ENCODE results near the gene SLC35C1.

GRCh38 chr11:45820211-45820857, 15.4 kb downstream of the SLC35C1 start:
- TF ChIP-seq EP300 (IDR thresholded peaks at IDR 0.05; ENCODE audit: low read depth) (no peak), POLR2AphosphoS5 (IDR thresholded peaks at IDR 0.05) (no peak)
